Neuronal stem cell (in vitro differentiated cells): ENCODE data around the gene RGS6.

Experiments
- DNase-seq: peaks from one replicate; pipeline ENCODE4 v3.0.0-alpha.2; 2013; ENCODE audit warnings: low spot score
- H2AFZ ChIP-seq: one replicate; pipeline ENCODE4 v1.6.1; 2013; ENCODE audit warnings: mild to moderate bottlenecking, low read length, inconsistent platforms
- H2AK5ac ChIP-seq: 2 replicates; pipeline ENCODE4 v1.6.1; 2013; ENCODE audit warnings: low read depth, mild to moderate bottlenecking, inconsistent platforms, low read length, moderate library complexity, mixed read lengths
- H2BK120ac ChIP-seq: 2 replicates; pipeline ENCODE4 v1.6.1; 2013; ENCODE audit warnings: low read depth, mild to moderate bottlenecking, inconsistent platforms, low read length, moderate library complexity, mixed read lengths
- H2BK12ac ChIP-seq: one replicate; pipeline ENCODE4 v1.6.1; 2013; ENCODE audit warnings: low read length, inconsistent platforms
- H2BK15ac ChIP-seq: 2 replicates; pipeline ENCODE4 v1.6.1; 2013; ENCODE audit warnings: mild to moderate bottlenecking, low read length, inconsistent platforms, mixed read lengths
- H2BK5ac ChIP-seq: one replicate; pipeline ENCODE4 v1.6.1; 2013; ENCODE audit warnings: inconsistent platforms, mild to moderate bottlenecking, low read length, moderate library complexity
- H3K14ac ChIP-seq: one replicate; pipeline ENCODE4 v1.6.1; 2013; ENCODE audit warnings: low read length, inconsistent platforms
- H3K18ac ChIP-seq: 2 replicates; pipeline ENCODE4 v1.6.1; 2013; ENCODE audit warnings: low read length, inconsistent platforms
- H3K23ac ChIP-seq: 2 replicates; pipeline ENCODE4 v1.6.1; 2013; ENCODE audit warnings: low read depth, mild to moderate bottlenecking, mixed read lengths, low read length, inconsistent platforms; ENCODE audit not compliant: poor library complexity
- H3K27ac ChIP-seq: replicated peaks from 3 replicates; pipeline ENCODE4 v1.5.1; 2013; ENCODE audit warnings: low read length, inconsistent platforms
- H3K27me3 ChIP-seq, 3 experiments: 2 replicates each; pipeline ENCODE4 v1.6.1; 2013; ENCODE audit warnings: low read length in 3 of 3, mild to moderate bottlenecking in 2 of 3, inconsistent platforms in 1 of 3, low read depth in 1 of 3, mixed read lengths in 1 of 3, moderate library complexity in 1 of 3; ENCODE audit not compliant: control insufficient read depth in 3 of 3, insufficient read depth in 3 of 3
- H3K36me3 ChIP-seq, 2 donors: replicated peaks in 1 of 2; 2 replicates each; pipeline ENCODE4 v1.6.1; 2013; ENCODE audit warnings: low read length in 2 of 2; ENCODE audit not compliant: control insufficient read depth in 2 of 2, insufficient read depth in 2 of 2
- H3K4ac ChIP-seq: 2 replicates; pipeline ENCODE4 v1.6.1; 2013; ENCODE audit warnings: inconsistent platforms, mild to moderate bottlenecking, low read length, moderate library complexity
- H3K4me1 ChIP-seq, 2 donors: 1 replicate in 1 of 2; 2 replicates in 1 of 2; pipeline ENCODE4 v1.6.1; 2013; ENCODE audit warnings: low read length in 2 of 2, low read depth in 1 of 2; ENCODE audit not compliant: control insufficient read depth in 2 of 2, insufficient read depth in 1 of 2
- H3K4me2 ChIP-seq: one replicate; pipeline ENCODE4 v1.6.1; 2013; ENCODE audit warnings: mild to moderate bottlenecking, low read length, inconsistent platforms; ENCODE audit not compliant: insufficient read depth, poor library complexity, severe bottlenecking
- H3K4me3 ChIP-seq, 2 donors: 2 replicates each; pipeline ENCODE4 v1.5.1; 2013; ENCODE audit warnings: low read length in 2 of 2, mild to moderate bottlenecking in 2 of 2, inconsistent platforms in 1 of 2, moderate library complexity in 1 of 2
- H3K79me1 ChIP-seq: one replicate; pipeline ENCODE4 v1.6.1; 2013; ENCODE audit warnings: low read depth, mild to moderate bottlenecking, inconsistent platforms, low read length, moderate library complexity
- H3K9ac ChIP-seq: one replicate; pipeline ENCODE4 v1.6.1; 2013; ENCODE audit warnings: mild to moderate bottlenecking, low read depth, low read length, inconsistent platforms; ENCODE audit not compliant: poor library complexity
- H3K9me3 ChIP-seq, 2 donors: replicated peaks in 1 of 2; 2 replicates each; pipeline versions ENCODE3 to v1.6.1; 2013; ENCODE audit warnings: low read length in 2 of 2, mild to moderate bottlenecking in 2 of 2, inconsistent platforms in 1 of 2, low read depth in 1 of 2, mixed read lengths in 1 of 2, moderate library complexity in 1 of 2; ENCODE audit not compliant: control insufficient read depth in 2 of 2, insufficient read depth in 1 of 2
- H4K8ac ChIP-seq: one replicate; pipeline ENCODE4 v1.6.1; 2013; ENCODE audit warnings: low read depth, mild to moderate bottlenecking, inconsistent platforms, low read length, moderate library complexity
- H4K91ac ChIP-seq: one replicate; pipeline ENCODE4 v1.6.1; 2013; ENCODE audit warnings: low read length, low read depth, mild to moderate bottlenecking, inconsistent platforms; ENCODE audit not compliant: poor library complexity
- WGBS, 2 donors: extraction: QIAGEN DNeasy Blood & Tissue Kit; methylation state at CpG; one replicate each; pipeline ENCODE4 v1.1.7; 2013; ENCODE audit warnings: missing lambda C conversion rate in 2 of 2, mixed read lengths in 1 of 2; ENCODE audit not compliant: insufficient read length in 2 of 2, insufficient replicate concordance in 1 of 2; ENCODE audit errors: extremely low coverage in 2 of 2; 5-methylcytosine and 5-hydroxymethylcytosine counted together

RGS6 gene

GRCh38 chr14:72089625-72090024, 157.4 kb downstream of the RGS6 start:
- H3K4ac ChIP-seq = no peak overlapping the region
- no peak overlapping the region for H2BK12ac ChIP-seq
- H3K9me3 ChIP-seq = no peaks in the 10 kb centered on the region
- no peak for DNase-seq
- no peaks in the 10 kb centered on the region for H3K79me1 ChIP-seq
- no peak overlapping the region for H2BK5ac ChIP-seq
- H4K8ac ChIP-seq = no peak overlapping the region
- no peak overlapping the region for H3K9ac ChIP-seq
- no peak overlapping the region for H3K4me3 ChIP-seq
- no peaks in the 10 kb centered on the region for H3K36me3 ChIP-seq
- no peak overlapping the region for H2BK15ac ChIP-seq
- H2AK5ac ChIP-seq = no peak overlapping the region
- H3K18ac ChIP-seq = no peak overlapping the region
- WGBS, 2 donors = no CpG with 5 or more reads among the region's 4 CpGs
- H2BK120ac ChIP-seq = no peak overlapping the region
- H3K4me1 ChIP-seq = peaks cover 0 to 2% of the 10 kb centered on the region in 2 donors
- no peaks in the 10 kb centered on the region for H3K27me3 ChIP-seq
- no peak overlapping the region for H3K4me2 ChIP-seq
- no peak overlapping the region for H3K23ac ChIP-seq
- H2AFZ ChIP-seq = no peak overlapping the region
- H3K27ac ChIP-seq = no peak overlapping the region
- H4K91ac ChIP-seq = no peak overlapping the region
- H3K14ac ChIP-seq = no peak overlapping the region

DNA sequence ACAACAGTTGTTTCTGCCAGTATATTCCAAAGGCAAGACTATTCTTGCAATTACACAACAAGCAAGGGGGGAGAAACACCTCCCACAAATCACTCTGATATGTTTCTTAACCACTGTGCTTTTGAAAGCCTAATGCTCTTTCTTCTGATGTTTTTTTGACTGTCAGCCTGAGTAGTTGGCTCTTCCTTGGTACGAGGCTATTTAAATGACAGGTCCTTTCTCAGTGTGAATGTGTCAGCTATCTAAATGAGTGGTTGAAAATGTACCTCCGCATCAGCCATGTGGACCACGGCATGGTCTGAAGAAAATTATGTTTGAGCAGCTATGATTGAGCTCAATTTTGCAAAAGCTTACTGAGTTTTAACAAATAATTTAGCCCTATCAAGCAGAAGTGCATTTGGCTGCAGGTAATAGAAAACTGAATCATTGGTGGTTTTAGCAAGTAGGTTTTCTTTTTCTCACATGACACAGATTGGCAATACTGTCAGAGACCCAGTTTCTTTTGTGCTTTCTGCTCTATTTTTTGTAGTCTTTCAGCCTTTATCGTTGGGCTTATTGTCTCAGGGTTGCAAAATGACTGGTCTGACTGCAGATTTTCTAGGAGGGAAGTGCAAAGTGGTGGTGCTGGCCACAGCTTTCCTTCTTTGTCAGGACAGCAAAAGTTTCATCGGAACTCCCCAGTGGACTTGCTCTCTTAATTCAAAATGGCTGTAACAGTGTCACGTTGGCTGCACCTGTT, 162.8 kb downstream of the RGS6 start:
- no peak for DNase-seq
- H3K9me3 ChIP-seq = peaks cover 0 to 3% of the 10 kb centered on the region in 2 donors
- H3K4me1 ChIP-seq = peaks cover 0 to 11% of the 10 kb centered on the region in 2 donors
- H2BK12ac ChIP-seq = no peak overlapping the region
- H3K4ac ChIP-seq = no peak overlapping the region
- no peaks in the 10 kb centered on the region for H3K36me3 ChIP-seq
- no peaks in the 10 kb centered on the region for H3K27me3 ChIP-seq
- no peak overlapping the region for H3K4me3 ChIP-seq
- H2AFZ ChIP-seq = no peak overlapping the region
- H3K14ac ChIP-seq = no peak overlapping the region
- no peak overlapping the region for H3K4me2 ChIP-seq
- no peak overlapping the region for H4K8ac ChIP-seq
- H2BK5ac ChIP-seq = no peak overlapping the region
- H2BK120ac ChIP-seq = no peak overlapping the region
- no peak overlapping the region for H3K27ac ChIP-seq
- no peak overlapping the region for H2BK15ac ChIP-seq
- no peak overlapping the region for H3K23ac ChIP-seq
- no CpG with 5 or more reads among the region's 6 CpGs for WGBS, 2 donors
- H2AK5ac ChIP-seq = no peak overlapping the region
- no peaks in the 10 kb centered on the region for H3K79me1 ChIP-seq
- H4K91ac ChIP-seq = no peak overlapping the region
- H3K18ac ChIP-seq = no peak overlapping the region
- no peak overlapping the region for H3K9ac ChIP-seq

- peaks cover 0 to 3% of the 10 kb centered on the region in 2 donors for H3K9me3 ChIP-seq
- no peak overlapping the region for H3K14ac ChIP-seq
- H3K4me2 ChIP-seq = no peak overlapping the region
- no peaks in the 10 kb centered on the region for H3K79me1 ChIP-seq
- no peak overlapping the region for H3K9ac ChIP-seq
- H2AFZ ChIP-seq = no peak overlapping the region
- no peak overlapping the region for H3K4ac ChIP-seq
- DNase-seq = no peak
- peaks cover 0 to 11% of the 10 kb centered on the region in 2 donors for H3K4me1 ChIP-seq
- H3K23ac ChIP-seq = no peak overlapping the region
- no peak overlapping the region for H2BK12ac ChIP-seq
- no peaks in the 10 kb centered on the region for H3K36me3 ChIP-seq
- H4K8ac ChIP-seq = no peak overlapping the region
- no peak overlapping the region for H4K91ac ChIP-seq
- no peak overlapping the region for H2BK5ac ChIP-seq
- H3K27ac ChIP-seq = no peak overlapping the region
- H2AK5ac ChIP-seq = no peak overlapping the region
- H2BK15ac ChIP-seq = no peak overlapping the region
- H3K18ac ChIP-seq = peak overlapping the region; percentile 55
- no peak overlapping the region for H2BK120ac ChIP-seq
- H3K27me3 ChIP-seq = no peaks in the 10 kb centered on the region
- no CpG with 5 or more reads among the region's 4 CpGs for WGBS, 2 donors
- no peak overlapping the region for H3K4me3 ChIP-seq
Observed at GRCh38 chr14:72097173-72097783, 165.0 kb downstream of the RGS6 start.

GRCh38 chr14:72098210-72098609, 166.0 kb downstream of the RGS6 start:
- no CpG with 5 or more reads among the region's 4 CpGs for WGBS, 2 donors
- peaks cover 0 to 11% of the 10 kb centered on the region in 2 donors for H3K4me1 ChIP-seq
- no peak overlapping the region for H3K14ac ChIP-seq
- no peak overlapping the region for H3K23ac ChIP-seq
- peaks cover 0 to 3% of the 10 kb centered on the region in 2 donors for H3K9me3 ChIP-seq
- no peak overlapping the region for H3K4ac ChIP-seq
- H2BK120ac ChIP-seq = no peak overlapping the region
- H3K9ac ChIP-seq = no peak overlapping the region
- H3K27me3 ChIP-seq = no peaks in the 10 kb centered on the region
- no peak overlapping the region for H2AFZ ChIP-seq
- H2AK5ac ChIP-seq = no peak overlapping the region
- no peaks in the 10 kb centered on the region for H3K36me3 ChIP-seq
- no peak overlapping the region for H3K18ac ChIP-seq
- H2BK5ac ChIP-seq = no peak overlapping the region
- no peak overlapping the region for H2BK15ac ChIP-seq
- H3K27ac ChIP-seq = no peak overlapping the region
- H3K4me2 ChIP-seq = no peak overlapping the region
- no peak overlapping the region for H2BK12ac ChIP-seq
- H3K4me3 ChIP-seq = no peak overlapping the region
- H4K8ac ChIP-seq = no peak overlapping the region
- DNase-seq = no peak
- H3K79me1 ChIP-seq = no peaks in the 10 kb centered on the region
- no peak overlapping the region for H4K91ac ChIP-seq
